Transverse colon (tissue), 3 donors: Measurements from ENCODE around the gene LCLAT1.

Experiments
- CTCF ChIP-seq, 5 experiments: fragments of 200-600 bp in 3 of 5; fragments of 450-650 bp in 2 of 5; sonication (generic) in 3 of 5; IDR thresholded peaks; 1 replicate in 2 of 5; 2 replicates in 3 of 5; pipeline ENCODE4 v1.5.1; 2016 to 2017; ENCODE audit warnings: antibody characterized with exemption in 5 of 5, inconsistent platforms in 3 of 5, mild to moderate bottlenecking in 2 of 5, moderate library complexity in 1 of 5
- EP300 ChIP-seq: sonication (generic); formaldehyde crosslinking; IDR thresholded peaks from one replicate; pipeline ENCODE4 v1.6.1; 2017; ENCODE audit warnings: antibody characterized with exemption, low read depth
- POLR2A ChIP-seq: fragments of 450-650 bp; IDR thresholded peaks from one replicate; pipeline ENCODE4 v1.6.1; 2016; ENCODE audit warnings: antibody characterized with exemption, mild to moderate bottlenecking, moderate library complexity

DNA sequence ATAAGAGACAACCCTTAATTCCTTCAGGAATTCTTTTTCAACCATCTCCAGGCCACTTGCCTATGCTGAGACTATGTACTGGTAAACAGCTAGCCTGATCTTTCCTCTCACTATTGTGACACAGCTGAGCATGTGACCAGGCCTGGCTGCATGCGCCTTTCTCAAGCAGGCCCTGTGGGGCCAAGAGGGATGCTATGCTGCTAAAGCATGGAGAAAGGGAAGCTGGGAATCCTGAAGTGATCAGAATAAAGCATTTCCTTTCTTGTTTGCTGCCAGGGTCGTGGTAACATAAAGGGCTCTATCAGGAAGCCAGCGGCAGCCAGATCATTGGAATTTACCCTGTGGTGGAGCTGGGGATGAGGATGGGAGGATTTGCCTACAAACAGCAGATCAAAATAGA is 29.8 kb upstream of the LCLAT1 start:
- TF ChIP-seq POLR2A: no peak
- no peak for TF ChIP-seq CTCF (IDR thresholded peaks at IDR 0.05)
- TF ChIP-seq EP300: no peak
